Activated CD4-positive, alpha-beta memory T cell treated with anti-CD3 and anti-CD28 coated beads, Interleukin-2, amount 10 ng/mL, durations not matched to agents 7 days and 5 days (primary cell): Measurements from ENCODE around the gene NSMCE4A. TPM values are rescaled to one million over a fixed set of nuclear protein-coding genes. Genes with fewer than 3 reads are reported as not detected.
"Not testable (repeated sequence)": the region's sequence is repeated elsewhere in the genome, so short reads cannot be mapped to it uniquely, and the experiment has no call there.

ENCODE experiments used
- CTCF ChIA-PET: fragments of 350-600 bp; sonication (Branson Sonifier 250); formaldehyde crosslinking; loops from one replicate; lab custom pipeline; 2021; ENCODE audit warnings: antibody characterized with exemption, inconsistent platforms; lab: Charles Lee
- POLR2A ChIA-PET: fragments of 350-600 bp; sonication (Branson Sonifier 250); formaldehyde crosslinking; loops from one replicate; lab custom pipeline; 2021; ENCODE audit warnings: antibody characterized with exemption; lab: Charles Lee
- DNase-seq: peaks from one replicate; pipeline ENCODE4 v3.0.0-alpha.2; 2020
- H3K27ac Mint-ChIP-seq: one replicate; pipeline ENCODE4 v1.8.0; 2021; ENCODE audit warnings: mild to moderate bottlenecking, mixed read lengths
- H3K27me3 Mint-ChIP-seq: one replicate; pipeline ENCODE4 v1.8.0; 2021; ENCODE audit warnings: mixed read lengths
- H3K36me3 Mint-ChIP-seq: one replicate; pipeline ENCODE4 v1.8.0; 2021; ENCODE audit warnings: low read depth, mixed read lengths
- H3K4me1 Mint-ChIP-seq: one replicate; pipeline ENCODE4 v1.8.0; 2021; ENCODE audit warnings: mixed read lengths
- H3K4me3 Mint-ChIP-seq: one replicate; pipeline ENCODE4 v1.8.0; 2021; ENCODE audit warnings: mild to moderate bottlenecking, mixed read lengths
- H3K9me3 Mint-ChIP-seq: one replicate; pipeline ENCODE4 v1.8.0; 2021; ENCODE audit warnings: mixed read lengths
- total RNA-seq, 2 experiments: library from RNA; stranded (reverse); gene quantifications; one replicate each; pipeline ENCODE4 v1.2.3, GENCODE V29; 2021

The NSMCE4A gene
- total RNA-seq, 2 experiments from 2014 or later, result 54.0 to 54.7 TPM

GRCh38 chr10:122010405-122011050 is 35.5 kb upstream of the NSMCE4A start:
- H3K9me3 Mint-ChIP-seq, result no peaks in the 10 kb centered on the region
- H3K27me3 Mint-ChIP-seq, result peaks cover 2% of the 10 kb centered on the region
- no peak overlapping the region for H3K4me3 Mint-ChIP-seq
- ChIA-PET POLR2A (no interaction called here), CTCF (no interaction called here)
- no peak overlapping the region for H3K27ac Mint-ChIP-seq
- H3K36me3 Mint-ChIP-seq, result no peaks in the 10 kb centered on the region
- no peaks in the 10 kb centered on the region for H3K4me1 Mint-ChIP-seq
- no peak for DNase-seq

GRCh38 chr10:122007415-122007814 is 32.4 kb upstream of the NSMCE4A start:
- CTCF ChIA-PET, result no interaction called here
- Mint-ChIP-seq H3K27me3 (peaks cover 2% of the 10 kb centered on the region), H3K9me3 (peaks cover 6% of the 10 kb centered on the region), H3K36me3 (no peaks in the 10 kb centered on the region), H3K4me1 (no peaks in the 10 kb centered on the region), H3K27ac (no peak overlapping the region), H3K4me3 (no peak overlapping the region)
- no peak for DNase-seq
- POLR2A ChIA-PET, result no interaction called here

DNA sequence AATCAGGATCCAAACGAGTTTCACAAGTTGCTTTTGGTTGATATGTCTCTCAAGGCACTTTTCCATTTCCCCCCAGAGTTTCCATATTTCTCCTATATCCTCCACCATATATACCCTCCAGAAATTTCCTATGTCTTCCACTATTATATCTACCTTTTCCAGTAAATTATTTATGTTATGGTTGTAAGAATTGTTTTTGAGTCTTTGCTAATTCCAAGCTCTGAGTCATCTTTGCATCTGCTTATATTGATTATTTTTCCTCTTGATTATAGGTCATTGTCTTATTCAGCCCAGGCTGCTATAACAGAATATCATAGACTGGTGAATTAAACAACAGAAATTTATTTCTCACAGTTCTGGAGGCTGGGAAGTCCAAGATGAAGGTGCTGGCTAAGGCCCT is 26.7 kb upstream of the NSMCE4A start:
- no peak for DNase-seq
- no peaks in the 10 kb centered on the region for H3K27me3 Mint-ChIP-seq
- H3K4me3 Mint-ChIP-seq, result no peak overlapping the region
- H3K27ac Mint-ChIP-seq, result no peak overlapping the region
- ChIA-PET CTCF (no interaction called here), POLR2A (no interaction called here)
- no peaks in the 10 kb centered on the region for H3K36me3 Mint-ChIP-seq
- H3K9me3 Mint-ChIP-seq, result peaks cover 15% of the 10 kb centered on the region
- no peaks in the 10 kb centered on the region for H3K4me1 Mint-ChIP-seq

GRCh38 chr10:121999301-121999700 is 24.3 kb upstream of the NSMCE4A start:
- CTCF ChIA-PET, result interaction anchor here (0.6 kb wide), 1 partner anchor 391 kb away, joined by 3 read pairs; no protein-coding TSS in a partner anchor
- Mint-ChIP-seq H3K27ac (no peak overlapping the region), H3K4me1 (no peaks in the 10 kb centered on the region), H3K9me3 (peaks cover 13% of the 10 kb centered on the region), H3K27me3 (peaks cover 2% of the 10 kb centered on the region), H3K36me3 (no peaks in the 10 kb centered on the region), H3K4me3 (no peak overlapping the region)
- POLR2A ChIA-PET, result no interaction called here
- no peak for DNase-seq

- no peak overlapping the region for H3K27ac Mint-ChIP-seq
- ChIA-PET CTCF (no interaction called here), POLR2A (no interaction called here)
- H3K4me1 Mint-ChIP-seq, result no peaks in the 10 kb centered on the region
- peaks cover 2% of the 10 kb centered on the region for H3K27me3 Mint-ChIP-seq
- DNase-seq, result no peak
- H3K9me3 Mint-ChIP-seq, result peaks cover 13% of the 10 kb centered on the region
- no peaks in the 10 kb centered on the region for H3K36me3 Mint-ChIP-seq
- H3K4me3 Mint-ChIP-seq, result no peak overlapping the region
Measured at GRCh38 chr10:121998462-121998861, 23.4 kb upstream of the NSMCE4A start.

- Mint-ChIP-seq H3K36me3 (no peaks in the 10 kb centered on the region), H3K27ac (no peak overlapping the region), H3K9me3 (peaks cover under 1% of the 10 kb centered on the region), H3K4me3 (no peak overlapping the region), H3K4me1 (peaks cover 2% of the 10 kb centered on the region), H3K27me3 (peaks cover 4% of the 10 kb centered on the region)
- CTCF ChIA-PET, result no interaction called here
- POLR2A ChIA-PET, result no interaction called here
- no peak for DNase-seq
Measured at GRCh38 chr10:121994429-121994941, 19.5 kb upstream of the NSMCE4A start.

GRCh38 chr10:121991727-121992126 is 16.7 kb upstream of the NSMCE4A start:
- POLR2A ChIA-PET, H3K4me1 Mint-ChIP-seq, DNase-seq, CTCF ChIA-PET, H3K4me3 Mint-ChIP-seq, H3K36me3 Mint-ChIP-seq, H3K27ac Mint-ChIP-seq, H3K9me3 Mint-ChIP-seq, H3K27me3 Mint-ChIP-seq: not testable (repeated sequence)

DNA sequence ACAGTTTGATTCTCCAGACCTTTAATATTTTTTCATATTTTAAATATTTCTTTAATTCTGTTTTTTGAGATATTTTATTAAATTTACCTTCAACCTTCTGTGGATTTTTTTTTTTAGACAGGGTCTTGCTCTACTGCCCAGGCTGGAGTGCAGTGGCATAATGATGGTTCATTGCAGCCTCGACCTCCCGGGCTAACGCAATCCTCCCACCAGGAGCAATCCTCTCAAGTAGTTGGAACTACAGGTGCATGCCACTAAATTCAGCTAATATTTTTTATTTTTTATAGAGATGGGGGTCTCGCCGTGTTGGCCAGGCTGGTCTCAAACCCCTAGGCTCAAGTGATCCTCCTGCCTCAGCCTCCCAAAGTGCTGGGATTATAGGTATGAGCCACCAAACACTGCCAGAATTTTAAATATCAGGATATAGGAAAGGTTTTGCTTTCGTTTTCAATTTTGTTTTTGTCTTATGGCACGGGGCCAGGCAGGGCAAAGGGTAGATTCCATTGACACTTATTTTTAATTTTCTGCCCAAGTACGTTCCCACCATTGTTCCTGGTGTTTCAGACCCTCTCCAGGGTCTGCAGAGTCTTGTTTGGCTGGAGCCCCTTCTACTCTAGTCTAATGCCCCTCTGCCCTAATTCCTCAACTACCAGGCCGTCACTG is 15.1 kb upstream of the NSMCE4A start:
- no peak overlapping the region for H3K4me3 Mint-ChIP-seq
- CTCF ChIA-PET, result no interaction called here
- peaks cover 2% of the 10 kb centered on the region for H3K4me1 Mint-ChIP-seq
- POLR2A ChIA-PET, result no interaction called here
- peaks cover 7% of the 10 kb centered on the region for H3K27me3 Mint-ChIP-seq
- no peaks in the 10 kb centered on the region for H3K36me3 Mint-ChIP-seq
- no peak overlapping the region for H3K27ac Mint-ChIP-seq
- H3K9me3 Mint-ChIP-seq, result no peaks in the 10 kb centered on the region
- DNase-seq, result no peak

DNA sequence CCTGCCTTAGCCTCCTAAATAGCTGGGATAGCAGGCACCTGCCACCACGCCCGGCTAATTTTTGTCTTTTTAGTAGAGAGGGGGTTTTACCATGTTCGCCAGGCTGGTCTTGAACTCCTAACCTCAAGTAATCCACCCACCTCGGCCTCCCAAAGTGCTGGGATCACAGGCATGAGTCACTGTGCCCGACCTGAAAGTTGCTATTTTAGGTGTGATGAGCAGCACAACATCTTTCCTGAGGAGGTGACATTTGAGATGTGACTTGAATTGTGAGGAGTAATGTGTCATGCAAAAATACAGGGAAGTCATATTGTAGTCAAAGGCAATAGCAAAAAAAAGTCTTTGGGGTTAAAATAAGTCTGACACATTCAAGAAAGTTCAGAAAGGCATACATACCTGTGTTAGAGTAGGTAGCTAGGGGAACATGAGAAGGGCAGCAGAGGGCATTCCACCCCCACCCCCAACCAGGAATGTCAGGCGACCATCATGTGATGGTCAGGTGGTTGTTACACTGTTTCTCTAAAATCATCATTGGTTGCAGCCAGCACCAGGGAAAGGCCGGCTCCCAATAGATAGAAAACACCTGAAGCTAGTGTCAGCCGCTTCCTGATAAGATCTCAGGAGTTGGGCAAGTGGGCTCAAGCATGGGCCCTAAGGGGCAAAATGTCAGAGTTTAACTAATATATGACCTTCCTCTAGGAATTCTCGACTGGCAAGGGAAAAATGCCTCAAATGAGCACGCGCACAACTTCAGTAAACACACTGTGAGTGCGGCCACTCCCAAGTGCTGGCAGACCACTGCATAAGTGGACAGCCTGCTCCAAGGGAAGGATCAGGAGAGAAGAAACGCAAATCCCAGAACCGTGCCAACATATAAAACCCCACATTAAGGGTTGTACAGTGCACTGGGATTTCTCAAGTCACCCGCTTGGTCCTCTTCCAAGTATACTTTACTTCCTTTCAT is 13.6 kb upstream of the NSMCE4A start, which contains the start of gene TACC2:
TSS of gene TACC2 (plus strand) at position 803 of the 964 bp plus-strand sequence. CDS start 32,819 bp downstream, outside the sequence.
- DNase-seq, result no peak
- POLR2A ChIA-PET, result no interaction called here
- H3K27me3 Mint-ChIP-seq, result peaks cover 7% of the 10 kb centered on the region
- CTCF ChIA-PET, result no interaction called here
- H3K4me3 Mint-ChIP-seq, result no peak within 1 kb of the TSS
- H3K4me1 Mint-ChIP-seq, result peaks cover 2% of the 10 kb centered on the region
- H3K9me3 Mint-ChIP-seq, result peaks cover 14% of the 10 kb centered on the region
- no peak within 1 kb of the TSS for H3K27ac Mint-ChIP-seq
- no peaks in the 10 kb centered on the region for H3K36me3 Mint-ChIP-seq

DNA sequence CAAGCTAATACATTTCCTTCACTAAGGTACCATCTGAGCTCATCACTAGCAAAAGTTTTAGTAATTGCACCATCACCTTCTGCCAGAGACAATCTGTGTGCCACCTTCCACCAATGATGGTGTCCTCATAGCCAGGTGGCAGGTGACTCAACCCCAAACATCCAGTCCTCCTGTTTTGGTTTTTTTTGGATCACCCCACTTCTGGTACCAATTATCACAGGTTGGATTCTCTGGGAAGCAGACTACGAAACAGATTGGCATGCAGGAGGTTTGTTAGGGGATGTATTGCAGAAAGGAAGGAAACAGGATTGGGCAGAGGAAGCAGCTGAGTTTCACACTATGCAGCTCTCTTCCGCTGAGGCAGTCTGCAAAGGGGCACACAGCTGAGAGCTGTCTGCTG is 9.4 kb upstream of the NSMCE4A start:
- Mint-ChIP-seq H3K4me1 (no peaks in the 10 kb centered on the region), H3K27ac (no peak overlapping the region), H3K36me3 (no peaks in the 10 kb centered on the region), H3K27me3 (peaks cover 5% of the 10 kb centered on the region), H3K9me3 (peaks cover 17% of the 10 kb centered on the region), H3K4me3 (no peak overlapping the region)
- no peak for DNase-seq
- CTCF ChIA-PET, result interaction anchor here (0.6 kb wide), 1 partner anchor 9 kb away, joined by 3 read pairs; the partner anchor contains the start of gene NSMCE4A
- POLR2A ChIA-PET, result no interaction called here

DNA sequence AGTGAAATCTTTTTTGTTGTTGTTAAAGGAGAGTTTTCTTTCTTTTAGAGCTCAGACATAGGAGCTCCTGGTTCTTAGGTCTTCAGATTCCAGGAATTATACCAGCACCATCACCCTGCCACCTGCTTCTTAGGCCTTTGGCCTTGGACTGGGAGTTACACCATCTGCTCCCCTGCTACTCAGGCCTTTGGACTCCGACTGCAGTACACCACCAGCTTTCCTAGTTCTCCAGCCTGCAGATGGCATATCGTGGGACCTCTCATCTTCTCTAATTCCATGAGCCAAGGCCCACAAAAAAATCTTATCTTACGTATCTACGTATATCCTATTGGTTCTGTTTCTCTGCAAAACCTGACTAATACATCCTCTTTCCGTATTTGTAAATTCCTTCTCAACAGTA is 8.8 kb upstream of the NSMCE4A start:
- H3K4me1 Mint-ChIP-seq, result no peaks in the 10 kb centered on the region
- peaks cover 17% of the 10 kb centered on the region for H3K9me3 Mint-ChIP-seq
- DNase-seq, result no peak
- ChIA-PET CTCF (no interaction called here), POLR2A (no interaction called here)
- peaks cover 5% of the 10 kb centered on the region for H3K27me3 Mint-ChIP-seq
- H3K4me3 Mint-ChIP-seq, result no peak overlapping the region
- no peaks in the 10 kb centered on the region for H3K36me3 Mint-ChIP-seq
- no peak overlapping the region for H3K27ac Mint-ChIP-seq

GRCh38 chr10:121981346-121981745 is 6.3 kb upstream of the NSMCE4A start:
- no peaks in the 10 kb centered on the region for H3K4me1 Mint-ChIP-seq
- ChIA-PET CTCF (no interaction called here), POLR2A (no interaction called here)
- no peaks in the 10 kb centered on the region for H3K27me3 Mint-ChIP-seq
- DNase-seq, result no peak
- H3K27ac Mint-ChIP-seq, result no peak overlapping the region
- H3K4me3 Mint-ChIP-seq, result no peak overlapping the region
- peaks cover 27% of the 10 kb centered on the region for H3K9me3 Mint-ChIP-seq
- no peaks in the 10 kb centered on the region for H3K36me3 Mint-ChIP-seq

DNA sequence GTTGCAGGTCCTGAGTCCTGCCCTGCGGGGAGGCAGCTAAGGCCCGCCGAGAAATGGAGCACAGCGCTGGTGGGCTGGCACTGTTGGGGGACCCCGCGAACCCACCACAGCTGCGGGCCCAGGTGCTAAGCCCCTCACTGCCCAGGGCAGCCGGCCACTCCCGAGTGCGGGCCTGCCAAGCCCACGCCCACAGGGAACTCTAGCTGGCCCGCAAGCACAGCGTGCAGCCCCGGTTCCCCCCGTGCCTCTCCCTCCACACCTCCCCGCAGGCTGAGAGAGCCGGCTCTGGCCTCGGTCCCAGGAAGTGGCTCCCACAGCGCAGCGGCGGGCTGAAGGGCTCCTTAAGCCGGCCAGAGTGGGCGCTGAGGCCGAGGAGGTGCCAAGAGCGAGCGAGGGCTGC is 3.5 kb upstream of the NSMCE4A start:
- POLR2A ChIA-PET, result no interaction called here
- Mint-ChIP-seq H3K27me3 (no peaks in the 10 kb centered on the region), H3K27ac (no peak overlapping the region), H3K9me3 (peaks cover 18% of the 10 kb centered on the region), H3K4me3 (no peak overlapping the region), H3K36me3 (peaks cover 2% of the 10 kb centered on the region), H3K4me1 (peaks cover 10% of the 10 kb centered on the region)
- CTCF ChIA-PET, result no interaction called here
- DNase-seq, result no peak
